Choroid plexus epithelial cell (primary cell): Measurements from ENCODE around the gene USP35.

Experiments used
- DNase-seq: peaks from one replicate; pipeline ENCODE4 v3.0.0-alpha.2; 2010; ENCODE audit warnings: low read depth
- H3K4me3 ChIP-seq: 2 replicates; pipeline ENCODE4 v1.5.1; 2011; ENCODE audit warnings: low read depth, mild to moderate bottlenecking, control low read depth, low read length, moderate library complexity
- CTCF ChIP-seq: conservative IDR thresholded peaks from 2 replicates; pipeline ENCODE4 v1.5.1; 2011; ENCODE audit warnings: low read depth, mild to moderate bottlenecking, control low read depth, inconsistent platforms, low read length, moderate library complexity

USP35 gene

GRCh38 chr11:78180751-78181150, 8.0 kb upstream of the USP35 start:
- no peak overlapping the region for H3K4me3 ChIP-seq
- DNase-seq: no peak
- TF ChIP-seq CTCF: no peak

GRCh38 chr11:78181185-78181584, 7.5 kb upstream of the USP35 start:
- DNase-seq: peak; percentile 57
- no peak for TF ChIP-seq CTCF
- no peak overlapping the region for H3K4me3 ChIP-seq

- TF ChIP-seq CTCF: no peak
- peak overlapping the region; percentile 97 for H3K4me3 ChIP-seq
- no peak for DNase-seq
These were observed 1.1 kb upstream of the USP35 start for GRCh38 chr11:78187366-78188285.

GRCh38 chr11:78189174-78189724, 530 bp downstream of the USP35 start:
- no peak for DNase-seq

GRCh38 chr11:78189851-78190250, 1.1 kb downstream of the USP35 start:
- no peak for DNase-seq
- TF ChIP-seq CTCF: no peak
- peak overlapping the region; percentile 97 for H3K4me3 ChIP-seq

More at GRCh38 chr11:78189174-78189724, 530 bp downstream of the USP35 start:
- no peak for TF ChIP-seq CTCF
- peak overlapping the region; percentile 97 for H3K4me3 ChIP-seq

- H3K4me3 ChIP-seq: peak overlapping the region; percentile 97
- no peak for TF ChIP-seq CTCF
- no peak for DNase-seq
These were observed 1.7 kb downstream of the USP35 start for GRCh38 chr11:78190374-78190773.
